ENCODE results near the gene NKD2.

NKD2 gene

GRCh38 chr5:1056611-1057484, 48.2 kb downstream of the NKD2 start:
- no peak overlapping the region for H2AFZ ChIP-seq (ENCODE audit: low read depth)
- no peaks in the 10 kb centered on the region for H3K27me3 ChIP-seq (ENCODE audit: insufficient read depth, low read depth)
- H3K79me2 ChIP-seq (ENCODE audit: insufficient read depth, low read depth): no peaks in the 10 kb centered on the region
- H3K27ac ChIP-seq: no peak overlapping the region
- H3K4me3 ChIP-seq (IDR thresholded peaks at IDR 0.05; ENCODE audit: insufficient read depth, low read depth, low read length): no peak overlapping the region
- H3K4me2 ChIP-seq: no peak overlapping the region
- no peak for TF ChIP-seq CTCF (conservative IDR thresholded peaks at IDR 0.05; ENCODE audit: low read depth, low read length)
- H3K36me3 ChIP-seq (ENCODE audit: insufficient read depth): 0 out of 2 replicates have a peak, but pooled peaks cover 3% of the 10 kb centered on the region
- peaks cover 15% of the 10 kb centered on the region for H3K4me1 ChIP-seq (ENCODE audit: low read depth, poor library complexity, severe bottlenecking)
- H3K9ac ChIP-seq: no peak overlapping the region
- no peaks in the 10 kb centered on the region for H4K20me1 ChIP-seq (ENCODE audit: insufficient read depth)

GRCh38 chr5:1057485-1058082, 49.0 kb downstream of the NKD2 start:
- no peaks in the 10 kb centered on the region for H3K27me3 ChIP-seq (ENCODE audit: insufficient read depth, low read depth)
- no peak overlapping the region for H3K9ac ChIP-seq
- no peaks in the 10 kb centered on the region for H3K79me2 ChIP-seq (ENCODE audit: insufficient read depth, low read depth)
- no peak overlapping the region for H2AFZ ChIP-seq (ENCODE audit: low read depth)
- no peak overlapping the region for H3K4me2 ChIP-seq
- TF ChIP-seq CTCF (conservative IDR thresholded peaks at IDR 0.05; ENCODE audit: low read depth, low read length): no peak
- H3K27ac ChIP-seq: no peak overlapping the region
- H3K4me1 ChIP-seq (ENCODE audit: low read depth, poor library complexity, severe bottlenecking): peaks cover 7% of the 10 kb centered on the region
- 0 out of 2 replicates have a peak, but pooled peaks cover 3% of the 10 kb centered on the region for H3K36me3 ChIP-seq (ENCODE audit: insufficient read depth)
- no peaks in the 10 kb centered on the region for H4K20me1 ChIP-seq (ENCODE audit: insufficient read depth)
- no peak overlapping the region for H3K4me3 ChIP-seq (IDR thresholded peaks at IDR 0.05; ENCODE audit: insufficient read depth, low read depth, low read length)

- Histone ChIP-seq H3K9ac (no peak overlapping the region), H3K4me1 (ENCODE audit: low read depth, poor library complexity, severe bottlenecking) (peaks cover under 1% of the 10 kb centered on the region), H3K4me2 (no peak overlapping the region), H3K79me2 (ENCODE audit: insufficient read depth, low read depth) (no peaks in the 10 kb centered on the region), H3K4me3 (IDR thresholded peaks at IDR 0.05; ENCODE audit: insufficient read depth, low read depth, low read length) (no peak overlapping the region), H3K27me3 (ENCODE audit: insufficient read depth, low read depth) (no peaks in the 10 kb centered on the region), H3K27ac (no peak overlapping the region), H4K20me1 (ENCODE audit: insufficient read depth) (no peaks in the 10 kb centered on the region), H2AFZ (ENCODE audit: low read depth) (no peak overlapping the region), H3K36me3 (ENCODE audit: insufficient read depth) (0 out of 2 replicates have a peak, but pooled peaks cover 1% of the 10 kb centered on the region)
- TF ChIP-seq CTCF (conservative IDR thresholded peaks at IDR 0.05; ENCODE audit: low read depth, low read length): no peak
These were observed 49.7 kb downstream of the NKD2 start for GRCh38 chr5:1058083-1058945.

GRCh38 chr5:1058988-1059883, 50.6 kb downstream of the NKD2 start:
- H4K20me1 ChIP-seq (ENCODE audit: insufficient read depth): no peaks in the 10 kb centered on the region
- no peak for TF ChIP-seq CTCF (conservative IDR thresholded peaks at IDR 0.05; ENCODE audit: low read depth, low read length)
- no peak overlapping the region for H3K4me2 ChIP-seq
- no peaks in the 10 kb centered on the region for H3K4me1 ChIP-seq (ENCODE audit: low read depth, poor library complexity, severe bottlenecking)
- no peak overlapping the region for H2AFZ ChIP-seq (ENCODE audit: low read depth)
- no peak overlapping the region for H3K4me3 ChIP-seq (IDR thresholded peaks at IDR 0.05; ENCODE audit: insufficient read depth, low read depth, low read length)
- H3K79me2 ChIP-seq (ENCODE audit: insufficient read depth, low read depth): no peaks in the 10 kb centered on the region
- H3K9ac ChIP-seq: no peak overlapping the region
- no peaks in the 10 kb centered on the region for H3K27me3 ChIP-seq (ENCODE audit: insufficient read depth, low read depth)
- H3K36me3 ChIP-seq (ENCODE audit: insufficient read depth): no peaks in the 10 kb centered on the region
- H3K27ac ChIP-seq: no peak overlapping the region

Data from KMS-11 (cell line).